Measurements from ENCODE around the gene LCN6. TPM values are rescaled to one million over a fixed set of nuclear protein-coding genes. Genes with fewer than 3 reads are reported as not detected.

LCN6 gene
- total RNA-seq, 6 experiments from 2014 or later, result not detected

DNA sequence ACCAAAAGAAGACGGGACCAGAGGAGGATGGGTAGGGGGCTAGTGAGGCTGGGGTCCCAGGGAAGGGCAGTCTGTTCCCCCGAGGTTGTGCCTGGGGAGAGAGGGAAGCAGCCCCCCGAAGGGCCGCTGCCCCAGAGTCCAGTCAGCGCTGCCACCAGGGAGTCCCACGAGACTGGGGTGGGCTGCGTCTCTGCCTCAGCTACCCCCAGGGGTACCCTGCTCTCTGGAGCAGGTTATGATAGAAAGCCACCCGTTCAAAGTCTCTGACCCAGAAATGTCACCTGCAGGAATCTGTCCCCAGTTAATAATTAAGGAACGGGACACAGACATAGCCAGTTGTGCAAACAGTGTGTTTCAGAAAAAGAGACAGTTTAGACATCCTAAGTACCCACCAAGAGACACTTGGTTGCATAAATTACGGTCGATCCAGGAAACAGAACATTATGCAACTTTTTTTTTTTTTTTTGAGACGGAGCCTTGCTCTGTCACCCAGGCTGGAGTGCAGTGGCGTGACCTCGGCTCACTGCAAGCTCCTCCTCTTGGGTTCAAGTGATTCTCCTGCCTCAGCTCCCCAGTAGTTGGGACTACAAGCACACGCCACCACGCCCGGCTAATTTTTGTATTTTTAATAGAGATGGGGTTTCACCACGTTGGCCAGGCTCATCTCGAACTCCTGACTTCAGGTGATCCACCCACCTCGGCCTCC, 50.4 kb downstream of the LCN6 start:
- H3K9me3 Mint-ChIP-seq, result no peaks in the 10 kb centered on the region
- H3K36me3 Mint-ChIP-seq (ENCODE audit: low read depth), result no peaks in the 10 kb centered on the region
- DNase-seq, result no peak
- peaks cover 39% of the 10 kb centered on the region for H3K27me3 Mint-ChIP-seq (ENCODE audit: insufficient read depth)
- TF ChIP-seq CTCF (IDR thresholded peaks at IDR 0.05), result no peak
- no peak overlapping the region for H3K4me3 Mint-ChIP-seq
- peaks cover 14% of the 10 kb centered on the region for H3K4me1 Mint-ChIP-seq (ENCODE audit: low read depth)
- H3K27ac Mint-ChIP-seq, result no peak overlapping the region

DNA sequence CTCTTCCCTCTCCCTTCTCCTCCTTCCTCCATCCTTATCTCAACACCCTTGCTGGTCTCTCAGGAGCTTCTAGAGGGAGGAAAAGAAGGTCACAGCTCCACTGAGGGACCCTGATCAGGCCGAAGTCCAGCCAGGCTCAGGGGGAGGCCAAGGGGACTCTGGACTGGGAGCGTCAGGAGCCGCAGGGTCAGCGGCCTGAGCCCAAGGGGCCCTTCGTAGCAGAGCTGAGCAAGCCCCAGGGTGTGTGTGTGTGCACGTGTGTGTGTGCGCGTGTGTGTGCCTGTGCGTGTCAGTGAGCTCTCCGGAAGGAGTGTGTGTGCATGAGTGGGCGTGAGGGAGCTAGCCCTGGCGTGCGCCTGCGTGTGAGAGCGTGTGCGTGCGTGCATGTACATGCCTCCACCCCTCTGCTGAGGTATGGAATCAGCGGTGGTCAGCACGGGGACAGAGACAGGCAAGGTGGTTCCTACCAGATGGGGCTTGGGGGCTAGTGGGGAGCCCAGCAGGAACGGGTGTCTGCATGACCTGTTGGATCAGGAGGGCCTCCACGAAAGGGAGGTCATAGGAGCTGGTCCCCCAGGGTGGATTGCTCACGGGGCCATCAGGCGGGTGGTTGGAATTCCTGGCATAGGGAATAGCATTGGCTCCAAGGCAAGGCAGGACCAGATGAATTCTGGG, 51.0 kb downstream of the LCN6 start:
- DNase-seq, result no peak
- H3K4me1 Mint-ChIP-seq (ENCODE audit: low read depth), result peaks cover 14% of the 10 kb centered on the region
- no peak for TF ChIP-seq CTCF (IDR thresholded peaks at IDR 0.05)
- H3K27me3 Mint-ChIP-seq (ENCODE audit: insufficient read depth), result peaks cover 37% of the 10 kb centered on the region
- H3K27ac Mint-ChIP-seq, result no peak overlapping the region
- H3K36me3 Mint-ChIP-seq (ENCODE audit: low read depth), result no peaks in the 10 kb centered on the region
- no peaks in the 10 kb centered on the region for H3K9me3 Mint-ChIP-seq
- no peak overlapping the region for H3K4me3 Mint-ChIP-seq

- no peaks in the 10 kb centered on the region for H3K36me3 Mint-ChIP-seq (ENCODE audit: low read depth)
- no peak for DNase-seq
- peaks cover 14% of the 10 kb centered on the region for H3K4me1 Mint-ChIP-seq (ENCODE audit: low read depth)
- H3K27me3 Mint-ChIP-seq (ENCODE audit: insufficient read depth), result peaks cover 34% of the 10 kb centered on the region
- no peaks in the 10 kb centered on the region for H3K9me3 Mint-ChIP-seq
- no peak for TF ChIP-seq CTCF (IDR thresholded peaks at IDR 0.05)
- no peak overlapping the region for H3K4me3 Mint-ChIP-seq
- no peak overlapping the region for H3K27ac Mint-ChIP-seq
These were observed 51.8 kb downstream of the LCN6 start for GRCh38 chr9:136696502-136696901.

- Mint-ChIP-seq H3K27me3 (ENCODE audit: insufficient read depth) (peaks cover 29% of the 10 kb centered on the region), H3K4me3 (no peak overlapping the region), H3K27ac (no peak overlapping the region), H3K9me3 (no peaks in the 10 kb centered on the region), H3K4me1 (ENCODE audit: low read depth) (peaks cover 14% of the 10 kb centered on the region), H3K36me3 (ENCODE audit: low read depth) (no peaks in the 10 kb centered on the region)
- DNase-seq, result no peak
- TF ChIP-seq CTCF (IDR thresholded peaks at IDR 0.05), result no peak
These were observed 52.4 kb downstream of the LCN6 start for GRCh38 chr9:136695955-136696354.

DNA sequence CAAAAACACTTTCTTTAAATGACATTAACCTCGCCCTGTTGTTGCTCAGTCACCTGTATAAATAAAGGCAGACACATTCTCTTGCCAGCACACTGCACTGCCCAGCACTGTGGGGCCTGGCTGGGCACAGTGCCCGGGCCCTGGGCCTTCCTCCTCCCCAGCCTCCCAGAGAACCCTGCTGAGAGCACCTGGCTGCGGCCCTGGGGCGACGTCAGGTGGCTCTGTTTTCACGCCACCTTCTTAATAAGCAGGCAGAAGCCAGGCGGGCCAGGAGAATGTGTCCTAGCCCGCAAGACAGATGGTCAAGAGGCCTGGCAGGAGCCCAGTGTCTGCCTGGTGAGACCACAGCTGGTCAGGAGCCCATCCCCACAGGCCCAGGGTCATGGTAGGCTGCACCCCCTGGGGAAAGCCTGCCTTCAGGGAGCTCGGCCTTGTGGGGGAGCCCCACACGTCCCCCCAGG, 52.9 kb downstream of the LCN6 start:
- Mint-ChIP-seq H3K36me3 (ENCODE audit: low read depth) (no peaks in the 10 kb centered on the region), H3K27ac (no peak overlapping the region), H3K4me3 (no peak overlapping the region), H3K27me3 (ENCODE audit: insufficient read depth) (peaks cover 26% of the 10 kb centered on the region), H3K9me3 (no peaks in the 10 kb centered on the region), H3K4me1 (ENCODE audit: low read depth) (peaks cover 14% of the 10 kb centered on the region)
- DNase-seq, result no peak
- TF ChIP-seq CTCF (IDR thresholded peaks at IDR 0.05), result no peak

Measured in HFFc6 (cell line).